ENCODE results near the gene TSPAN17.

DNA sequence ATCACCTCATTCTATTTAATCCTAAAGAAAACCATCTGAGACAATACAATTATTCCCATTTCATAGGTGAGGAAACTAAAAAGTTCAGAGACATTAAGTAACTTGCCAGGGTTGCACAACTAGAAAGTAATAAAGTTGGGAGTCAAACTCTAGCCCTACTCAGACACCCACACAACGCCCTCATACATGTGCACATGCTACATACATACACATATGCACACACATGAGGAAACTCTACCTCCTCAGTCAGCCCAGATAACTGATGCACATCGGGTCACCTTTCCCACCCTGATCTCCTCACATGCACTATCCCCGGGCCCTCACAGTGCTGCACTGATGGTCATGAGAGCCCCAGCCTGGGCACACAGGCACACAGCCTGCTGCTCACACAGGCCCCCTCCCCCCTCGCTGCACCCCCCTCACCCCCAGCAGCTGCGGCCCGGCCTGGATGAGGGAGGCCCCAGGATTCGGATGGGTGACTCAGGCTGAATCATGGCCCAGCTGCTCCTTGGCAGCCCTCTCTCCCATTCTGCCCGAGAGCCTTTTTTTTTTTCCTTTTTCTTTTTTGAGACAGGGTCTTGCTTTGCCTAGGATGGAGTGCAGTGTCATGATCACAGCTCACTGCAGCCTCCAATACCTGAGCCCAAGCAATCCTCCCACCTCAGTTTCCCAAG is 32.3 kb upstream of the TSPAN17 start:
- TF ChIP-seq, protein P1, sequence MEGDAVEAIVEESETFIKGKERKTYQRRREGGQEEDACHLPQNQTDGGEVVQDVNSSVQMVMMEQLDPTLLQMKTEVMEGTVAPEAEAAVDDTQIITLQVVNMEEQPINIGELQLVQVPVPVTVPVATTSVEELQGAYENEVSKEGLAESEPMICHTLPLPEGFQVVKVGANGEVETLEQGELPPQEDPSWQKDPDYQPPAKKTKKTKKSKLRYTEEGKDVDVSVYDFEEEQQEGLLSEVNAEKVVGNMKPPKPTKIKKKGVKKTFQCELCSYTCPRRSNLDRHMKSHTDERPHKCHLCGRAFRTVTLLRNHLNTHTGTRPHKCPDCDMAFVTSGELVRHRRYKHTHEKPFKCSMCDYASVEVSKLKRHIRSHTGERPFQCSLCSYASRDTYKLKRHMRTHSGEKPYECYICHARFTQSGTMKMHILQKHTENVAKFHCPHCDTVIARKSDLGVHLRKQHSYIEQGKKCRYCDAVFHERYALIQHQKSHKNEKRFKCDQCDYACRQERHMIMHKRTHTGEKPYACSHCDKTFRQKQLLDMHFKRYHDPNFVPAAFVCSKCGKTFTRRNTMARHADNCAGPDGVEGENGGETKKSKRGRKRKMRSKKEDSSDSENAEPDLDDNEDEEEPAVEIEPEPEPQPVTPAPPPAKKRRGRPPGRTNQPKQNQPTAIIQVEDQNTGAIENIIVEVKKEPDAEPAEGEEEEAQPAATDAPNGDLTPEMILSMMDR (IDR thresholded peaks at IDR 0.05; ENCODE audit: low read length): no peak
- TF ChIP-seq EZH2 (IDR thresholded peaks at IDR 0.05; ENCODE audit: borderline replicate concordance, low read length): no peak

Measured in OCI-LY1 (cell line).